SU-DHL-6 (cell line): ENCODE measurements around the gene PRSS50.

Experiments
- CTCF ChIP-seq: fragments of 200-600 bp; sonication (generic); IDR thresholded peaks from one replicate; pipeline ENCODE4 v1.5.1; 2017; ENCODE audit warnings: antibody characterized with exemption, mild to moderate bottlenecking, low read length, moderate library complexity; ENCODE audit not compliant: insufficient read depth, poor library complexity, severe bottlenecking
- EZH2phosphoT487 ChIP-seq: fragments of 200-600 bp; sonication (generic), shearing (Covaris generic); conservative IDR thresholded peaks from 2 replicates; pipeline ENCODE4 v1.6.1; 2018; ENCODE audit warnings: mild to moderate bottlenecking, antibody characterized with exemption, low read length, moderate library complexity, mixed read lengths

- no peak for TF ChIP-seq CTCF
- no peak for TF ChIP-seq EZH2phosphoT487
Observed at GRCh38 chr3:46672349-46672695, 45.3 kb downstream of the PRSS50 start.
